ENCODE data around the gene CHGA. TPM values are rescaled to one million over a fixed set of nuclear protein-coding genes. Genes with fewer than 3 reads are reported as not detected.

Gene CHGA
- total and polyA plus RNA-seq, 2 of the 13 experiments (the other 11 are each of a cell fraction or from before 2014, with no cell fraction given), result not detected

- Histone ChIP-seq H2AFZ (ENCODE audit: low read length) (no peak overlapping the region), H3K27ac (ENCODE audit: extremely low read length, insufficient read depth, low read length) (no peak overlapping the region), H3K27me3 (ENCODE audit: control insufficient read depth in 1 of 2, insufficient read depth in 2 of 2, low read length in 2 of 2) (no peaks in the 10 kb centered on the region), H3K9ac (ENCODE audit: insufficient read depth, low read depth, low read length) (no peak overlapping the region), H3K4me2 (ENCODE audit: low read depth, low read length) (no peak overlapping the region), H4K20me1 (ENCODE audit: insufficient read depth, low read length) (no peaks in the 10 kb centered on the region), H3K4me3 (replicated peaks in 1 of 3; ENCODE audit: insufficient read depth in 1 of 3, low read depth in 2 of 3, low read length in 3 of 3) (no peak overlapping the region), H3K79me2 (ENCODE audit: insufficient read depth, low read length) (no peaks in the 10 kb centered on the region), H3K36me3 (replicated peaks in 1 of 2; ENCODE audit: control insufficient read depth in 1 of 2, insufficient read depth in 2 of 2, low read length in 2 of 2) (no peaks in the 10 kb centered on the region), H3K4me1 (ENCODE audit: insufficient read depth, low read length) (peaks cover 17% of the 10 kb centered on the region), H3K9me3 (ENCODE audit: low read length) (no peaks in the 10 kb centered on the region)
- ATAC-seq (no peak), DNase-seq (ENCODE audit: low spot score) (no peak), FAIRE-seq (no peak)
- intact Hi-C loops (cut with micrococcal nuclease; ENCODE audit: unreplicated experiment), result no loop called here
- in situ Hi-C loops (cut with HindIII; ENCODE audit: extremely low pct_ligation_motif_present, low pct_unique_long_range_greater_than_20kb), result no loop called here
- no peak for TF ChIP-seq ATF7-NPFF (CRISPR knock-in tag; IDR thresholded peaks at IDR 0.05; ENCODE audit: low read depth)
- WGBS (ENCODE audit: low lambda C conversion rate), result 94% methylated on average over 10 of the region's 10 CpGs
- no TSS peak for BruUV-seq (replicated peaks)
- ChIA-PET CTCF (ENCODE audit: low intra/inter-chr PET ratio, low total read pairs) (no interaction called here), POLR2A (no interaction called here)
These were observed 46.5 kb downstream of the CHGA start for GRCh38 chr14:92969430-92969829.

GRCh38 chr14:92969871-92970270 lies 46.9 kb downstream of the CHGA start:
- FAIRE-seq, result no peak
- Histone ChIP-seq H3K27ac (ENCODE audit: extremely low read length, insufficient read depth, low read length) (no peak overlapping the region), H2AFZ (ENCODE audit: low read length) (no peak overlapping the region), H3K27me3 (ENCODE audit: control insufficient read depth in 1 of 2, insufficient read depth in 2 of 2, low read length in 2 of 2) (no peaks in the 10 kb centered on the region), H3K79me2 (ENCODE audit: insufficient read depth, low read length) (no peaks in the 10 kb centered on the region), H3K4me1 (ENCODE audit: insufficient read depth, low read length) (peaks cover 13% of the 10 kb centered on the region), H3K36me3 (replicated peaks in 1 of 2; ENCODE audit: control insufficient read depth in 1 of 2, insufficient read depth in 2 of 2, low read length in 2 of 2) (no peaks in the 10 kb centered on the region), H3K4me2 (ENCODE audit: low read depth, low read length) (no peak overlapping the region), H3K4me3 (replicated peaks in 1 of 3; ENCODE audit: insufficient read depth in 1 of 3, low read depth in 2 of 3, low read length in 3 of 3) (no peak overlapping the region), H3K9me3 (ENCODE audit: low read length) (no peaks in the 10 kb centered on the region), H4K20me1 (ENCODE audit: insufficient read depth, low read length) (no peaks in the 10 kb centered on the region), H3K9ac (ENCODE audit: insufficient read depth, low read depth, low read length) (no peak overlapping the region)
- intact Hi-C loops (cut with micrococcal nuclease; ENCODE audit: unreplicated experiment), result loop anchor here (5.0 kb wide), 1 partner anchor 167 kb away; no protein-coding TSS in a partner anchor
- ATAC-seq, result no peak
- DNase-seq (ENCODE audit: low spot score), result no peak
- BruUV-seq (replicated peaks), result no TSS peak
- WGBS (ENCODE audit: low lambda C conversion rate), result 75% methylated on average over 12 of the region's 12 CpGs
- POLR2A ChIA-PET, result no interaction called here
- CTCF ChIA-PET (ENCODE audit: low intra/inter-chr PET ratio, low total read pairs), result no interaction called here
- in situ Hi-C loops (cut with HindIII; ENCODE audit: extremely low pct_ligation_motif_present, low pct_unique_long_range_greater_than_20kb), result no loop called here
- TF ChIP-seq ASH2L (IDR thresholded peaks at IDR 0.05; ENCODE audit: insufficient read length, low read depth, low read length), result no peak
- no peak for TF ChIP-seq ZKSCAN1 (IDR thresholded peaks at IDR 0.05; ENCODE audit: low read length)
- no peak for TF ChIP-seq YEATS4 (CRISPR knock-in tag; IDR thresholded peaks at IDR 0.05; ENCODE audit: borderline replicate concordance)
- TF ChIP-seq ZBTB8A (CRISPR knock-in tag; IDR thresholded peaks at IDR 0.05; ENCODE audit: borderline replicate concordance, low read depth), result no peak
- no peak for TF ChIP-seq MAZ (IDR thresholded peaks at IDR 0.05; ENCODE audit: borderline replicate concordance, low read depth, low read length)
- TF ChIP-seq MAZ (CRISPR knock-in tag; IDR thresholded peaks at IDR 0.05; ENCODE audit: low read depth), result no peak
- no peak for TF ChIP-seq ZBTB39 (CRISPR knock-in tag; IDR thresholded peaks at IDR 0.05)
- no peak for TF ChIP-seq ZNF710 (CRISPR knock-in tag; IDR thresholded peaks at IDR 0.05; ENCODE audit: borderline replicate concordance)
- TF ChIP-seq ZNF549 (CRISPR knock-in tag; IDR thresholded peaks at IDR 0.05), result no peak
- no peak for TF ChIP-seq ZNF776 (CRISPR knock-in tag; IDR thresholded peaks at IDR 0.05)
- no peak for TF ChIP-seq NFIB (CRISPR knock-in tag; IDR thresholded peaks at IDR 0.05; ENCODE audit: borderline replicate concordance)
